Right lobe of liver (tissue), 6 donors: ENCODE measurements around the gene ZBTB3. TPM values are rescaled to one million over a fixed set of nuclear protein-coding genes. Genes with fewer than 3 reads are reported as not detected.

Experiments
- ATAC-seq, 4 donors: fragments of 200-7000 bp; cut with Tn5 transposase; one replicate each; pipeline ENCODE4 v1.9.1; 2020; ENCODE audit warnings: mild to moderate bottlenecking in 4 of 4, moderate library complexity in 4 of 4
- DNase-seq, 3 donors: peaks; one replicate each; pipeline ENCODE4 v3.0.0-alpha.2; 2020
- H3K27ac ChIP-seq, 3 donors: fragments of 200-600 bp; one replicate each; pipeline ENCODE4 v1.8.0; 2022
- H3K27me3 ChIP-seq, 2 donors: fragments of 200-600 bp; one replicate each; pipeline ENCODE4 v1.8.0; 2022
- H3K36me3 ChIP-seq, 4 donors: fragments of 200-600 bp; sonication (generic) in 1 of 4; one replicate each; pipeline versions ENCODE4 v1.5.1 to v1.8.0; 2017 to 2022; ENCODE audit warnings: control low read depth in 1 of 4
- H3K4me1 ChIP-seq, 4 donors: fragments of 200-600 bp; sonication (generic) in 1 of 4; one replicate each; pipeline versions ENCODE4 v1.5.1 to v1.8.0; 2017 to 2022; ENCODE audit warnings: control low read depth in 1 of 4
- H3K4me3 ChIP-seq, 3 donors: fragments of 200-600 bp; one replicate each; pipeline ENCODE4 v1.8.0; 2022
- H3K9me3 ChIP-seq, 4 donors: fragments of 200-600 bp; sonication (generic) in 1 of 4; one replicate each; pipeline versions ENCODE4 v1.5.1 to v1.8.0; 2017 to 2022; ENCODE audit warnings: control low read depth in 1 of 4
- POLR2A ChIP-seq: fragments of 450-650 bp; IDR thresholded peaks from one replicate; pipeline ENCODE4 v1.6.1; 2017; ENCODE audit warnings: antibody characterized with exemption, mild to moderate bottlenecking
- WGBS: methylation state at CpG from one replicate; pipeline ENCODE4 v1.1.6; 2018; ENCODE audit warnings: low coverage, low lambda C conversion rate; ENCODE audit not compliant: insufficient coverage; ENCODE audit errors: missing lambda C conversion rate; 5-methylcytosine and 5-hydroxymethylcytosine counted together
- intact Hi-C, 2 donors: fragments of 100-400 bp; cut with DNase I; formaldehyde crosslinking; loops; one replicate each; pipeline versions ENCODE4 v1.11.2 to v1.14.1; 2022
- total RNA-seq, 6 experiments: library from RNA; depleted of rRNA in 2 of 6; stranded (reverse); fragments of >200 nt in 2 of 6; fragmentation: NEBNext Ultra II Directional in 3 of 6; extraction: Animal tissue kit (Norgen Biotek cat#: 25700) in 3 of 6; gene quantifications; one replicate each; pipeline versions ENCODE4 v1.1.0 to v1.2.4, GENCODE V29; 2016 to 2023
- TF ChIP-seq, protein P1 (sequence below), 4 donors: fragments of 200-600 bp in 3 of 4; fragments of 450-650 bp in 1 of 4; IDR thresholded peaks; one replicate each; pipeline versions ENCODE4 v1.5.1 to v1.8.0; 2016 to 2022; ENCODE audit warnings: antibody characterized with exemption in 4 of 4, mild to moderate bottlenecking in 2 of 4
- donor health status: DM: no; HTN: yes; CAD: no.
- donor health status: DM: no; HTN: no; CAD: no.
- donor health status: DM: no; HTN: no; CAD: no.
- donor health status: DM: no; HTN: yes; CAD: no.
- donor health status: DM: no; HTN: yes; CAD: no.

ZBTB3 gene
- total RNA-seq, 6 experiments from 2014 or later: 3.4 to 7.1 (median 4.7) TPM

DNA sequence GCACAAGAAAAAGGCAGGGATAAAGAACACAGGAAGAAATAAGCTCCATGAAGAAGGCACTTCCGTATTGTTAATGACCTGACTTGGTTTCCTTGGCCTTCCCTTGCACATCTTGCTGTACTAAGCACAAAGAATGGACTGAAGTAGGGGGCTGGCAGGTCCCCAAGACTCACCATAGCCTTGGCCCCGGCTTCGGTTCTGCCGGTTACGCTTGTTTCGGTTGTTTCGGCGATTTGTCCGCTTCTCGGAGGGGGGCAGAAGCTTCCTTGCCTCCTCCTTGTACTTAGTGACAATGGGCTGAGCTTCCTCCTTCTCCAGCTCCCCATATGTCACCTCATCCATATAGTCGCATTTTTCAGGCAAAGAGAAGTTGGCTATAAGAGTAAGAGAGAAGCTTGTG is 37.1 kb downstream of the ZBTB3 start:
- intact Hi-C loops: no loop called here
- Histone ChIP-seq H3K4me1 (peaks cover 0 to 34% (median 14%) of the 10 kb centered on the region in 4 donors), H3K36me3 (peaks cover 0 to 83% (median 56%) of the 10 kb centered on the region in 4 donors), H3K27me3 (no peaks in the 10 kb centered on the region), H3K4me3 (no peak overlapping the region), H3K9me3 (no peaks in the 10 kb centered on the region), H3K27ac (no peak overlapping the region)
- no peak for DNase-seq
- no peak for ATAC-seq
- WGBS: 87% methylated on average over 9 of the region's 11 CpGs
- TF ChIP-seq, protein P1, sequence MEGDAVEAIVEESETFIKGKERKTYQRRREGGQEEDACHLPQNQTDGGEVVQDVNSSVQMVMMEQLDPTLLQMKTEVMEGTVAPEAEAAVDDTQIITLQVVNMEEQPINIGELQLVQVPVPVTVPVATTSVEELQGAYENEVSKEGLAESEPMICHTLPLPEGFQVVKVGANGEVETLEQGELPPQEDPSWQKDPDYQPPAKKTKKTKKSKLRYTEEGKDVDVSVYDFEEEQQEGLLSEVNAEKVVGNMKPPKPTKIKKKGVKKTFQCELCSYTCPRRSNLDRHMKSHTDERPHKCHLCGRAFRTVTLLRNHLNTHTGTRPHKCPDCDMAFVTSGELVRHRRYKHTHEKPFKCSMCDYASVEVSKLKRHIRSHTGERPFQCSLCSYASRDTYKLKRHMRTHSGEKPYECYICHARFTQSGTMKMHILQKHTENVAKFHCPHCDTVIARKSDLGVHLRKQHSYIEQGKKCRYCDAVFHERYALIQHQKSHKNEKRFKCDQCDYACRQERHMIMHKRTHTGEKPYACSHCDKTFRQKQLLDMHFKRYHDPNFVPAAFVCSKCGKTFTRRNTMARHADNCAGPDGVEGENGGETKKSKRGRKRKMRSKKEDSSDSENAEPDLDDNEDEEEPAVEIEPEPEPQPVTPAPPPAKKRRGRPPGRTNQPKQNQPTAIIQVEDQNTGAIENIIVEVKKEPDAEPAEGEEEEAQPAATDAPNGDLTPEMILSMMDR (IDR thresholded peaks at IDR 0.05): no peak
- TF ChIP-seq POLR2A: no peak

DNA sequence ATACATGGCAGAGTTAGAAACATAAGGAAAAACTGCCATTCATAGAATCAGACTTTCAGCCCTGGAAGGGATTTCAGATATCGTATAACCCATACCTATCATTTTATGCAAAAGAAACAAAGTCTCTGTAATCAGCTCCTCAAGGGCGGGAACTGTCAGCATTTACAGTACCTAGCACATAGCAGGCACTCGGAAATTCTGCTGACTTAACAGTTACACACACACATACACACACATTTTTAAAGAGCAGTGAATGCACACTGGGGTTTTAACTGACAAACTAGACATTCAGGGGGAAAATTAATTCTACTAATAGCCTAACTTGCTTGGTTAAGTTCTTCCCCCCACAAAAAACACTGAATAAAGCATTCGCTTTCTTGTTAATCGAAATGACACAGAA is 37.8 kb downstream of the ZBTB3 start:
- Histone ChIP-seq H3K4me3 (no peak overlapping the region), H3K4me1 (peaks cover 0 to 39% (median 16%) of the 10 kb centered on the region in 4 donors), H3K27ac (no peak overlapping the region), H3K9me3 (no peaks in the 10 kb centered on the region), H3K27me3 (no peaks in the 10 kb centered on the region), H3K36me3 (peaks cover 0 to 83% (median 51%) of the 10 kb centered on the region in 4 donors)
- DNase-seq (no peak), ATAC-seq (no peak)
- intact Hi-C loops: no loop called here
- TF ChIP-seq POLR2A: no peak
- TF ChIP-seq, protein P1 (IDR thresholded peaks at IDR 0.05): no peak
- WGBS: 80% methylated on average over 5 of the region's 5 CpGs

DNA sequence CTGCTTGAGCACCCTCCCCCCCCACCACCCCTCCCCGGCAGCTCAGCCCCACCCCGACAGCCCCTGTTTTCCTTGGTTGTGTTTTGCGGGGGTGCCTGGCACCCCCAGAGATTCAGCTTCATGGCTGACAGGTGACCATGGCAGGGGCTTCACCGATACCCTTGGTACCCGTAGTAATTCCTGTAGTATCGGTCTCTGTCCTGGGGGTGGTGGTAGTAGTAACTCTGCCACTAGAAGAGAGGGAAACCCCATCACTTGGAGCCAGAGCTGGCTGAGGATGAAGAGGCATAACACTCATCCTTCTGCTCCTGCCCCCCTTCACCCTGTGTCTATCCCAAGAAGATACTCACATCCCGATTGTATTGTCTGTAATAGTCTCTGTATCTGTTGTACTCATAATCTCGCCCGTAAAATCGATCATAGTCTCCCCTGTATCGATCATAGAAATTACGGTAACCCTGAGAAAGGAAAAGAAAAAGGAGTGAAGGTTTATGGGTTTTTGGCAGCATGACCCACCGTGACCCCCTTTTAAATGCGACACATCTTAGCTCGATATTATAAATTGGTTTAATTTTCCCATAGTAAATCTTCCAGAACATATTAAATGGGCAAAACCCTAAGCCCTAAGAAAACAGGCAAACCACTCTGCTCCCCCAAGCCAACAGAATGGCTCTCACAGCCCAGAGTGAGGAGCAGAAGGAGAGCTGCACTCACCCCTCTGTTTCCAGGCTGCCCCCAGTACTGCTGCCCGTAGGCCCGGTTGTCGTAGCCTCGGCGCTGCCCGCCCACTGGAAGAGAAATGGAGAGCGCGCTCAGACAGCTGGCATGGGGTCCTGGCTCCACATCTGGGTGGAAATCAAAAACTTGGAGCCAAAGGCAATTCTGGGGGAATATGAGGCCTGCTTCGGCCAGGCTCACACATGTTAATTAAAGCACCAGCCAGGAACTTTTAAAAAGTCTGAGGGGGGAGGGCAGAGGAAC is 38.5 kb downstream of the ZBTB3 start:
- no peak for ATAC-seq
- 93% methylated on average over 14 of the region's 24 CpGs for WGBS

DNA sequence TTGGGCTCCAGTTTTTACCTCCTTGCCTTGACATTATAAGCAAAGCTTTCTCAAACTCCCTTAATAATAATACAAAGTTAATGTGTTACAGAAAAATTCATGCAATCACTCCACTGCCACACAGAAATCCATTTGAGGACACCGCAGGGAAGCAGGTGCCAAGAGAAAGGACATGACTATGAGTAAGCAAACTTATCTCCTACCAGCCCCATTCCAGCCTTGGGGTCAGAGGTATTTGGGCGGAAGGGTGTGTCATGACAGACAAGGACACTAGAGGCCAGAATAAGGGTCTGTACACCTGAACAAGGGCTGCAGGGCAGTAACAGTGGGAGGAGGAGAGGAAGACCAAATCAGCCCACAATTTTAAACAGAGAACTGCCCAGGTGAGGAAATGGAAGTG is 40.6 kb downstream of the ZBTB3 start:
- ATAC-seq (peak; percentile 67 to 73 (median 70)), DNase-seq (peak; percentile 66 to 87 (median 80))
- peaks cover 0 to 64% (median 29%) of the 10 kb centered on the region in 4 donors for H3K36me3 ChIP-seq
- no peak for TF ChIP-seq POLR2A
- TF ChIP-seq, protein P1 (IDR thresholded peaks at IDR 0.05): peak; percentile 8 to 20 (median 13)
- H3K9me3 ChIP-seq: no peaks in the 10 kb centered on the region
- WGBS: 29% methylated on average over 2 of the region's 2 CpGs
- H3K27ac ChIP-seq: peak overlapping the region; percentile 56 to 72 (median 67)
- intact Hi-C loops: no loop called here
- peaks cover 0 to 53% (median 23%) of the 10 kb centered on the region in 4 donors for H3K4me1 ChIP-seq
- H3K4me3 ChIP-seq: peak overlapping the region in 2 of 3 donors; percentile 5 to 24
- no peaks in the 10 kb centered on the region for H3K27me3 ChIP-seq

More for the DNA sequence above, 38.5 kb downstream of the ZBTB3 start:
- Histone ChIP-seq H3K4me3 (no peak overlapping the region), H3K36me3 (peaks cover 0 to 83% (median 47%) of the 10 kb centered on the region in 4 donors), H3K27me3 (no peaks in the 10 kb centered on the region), H3K27ac (no peak overlapping the region), H3K9me3 (no peaks in the 10 kb centered on the region), H3K4me1 (peaks cover 0 to 44% (median 17%) of the 10 kb centered on the region in 4 donors)
- TF ChIP-seq POLR2A: no peak
- TF ChIP-seq, protein P1 (IDR thresholded peaks at IDR 0.05): no peak
- DNase-seq: no peak
- intact Hi-C loops: no loop called here
